ENCODE data around the gene FA2H. TPM values are rescaled to one million over a fixed set of nuclear protein-coding genes. Genes with fewer than 3 reads are reported as not detected.
A peak's percentile ranks its signal among the peaks of the same experiment; 100 is the strongest.

FA2H gene
- total RNA-seq, 2 donors from 2014 or later = 51.0 to 75.7 TPM

DNA sequence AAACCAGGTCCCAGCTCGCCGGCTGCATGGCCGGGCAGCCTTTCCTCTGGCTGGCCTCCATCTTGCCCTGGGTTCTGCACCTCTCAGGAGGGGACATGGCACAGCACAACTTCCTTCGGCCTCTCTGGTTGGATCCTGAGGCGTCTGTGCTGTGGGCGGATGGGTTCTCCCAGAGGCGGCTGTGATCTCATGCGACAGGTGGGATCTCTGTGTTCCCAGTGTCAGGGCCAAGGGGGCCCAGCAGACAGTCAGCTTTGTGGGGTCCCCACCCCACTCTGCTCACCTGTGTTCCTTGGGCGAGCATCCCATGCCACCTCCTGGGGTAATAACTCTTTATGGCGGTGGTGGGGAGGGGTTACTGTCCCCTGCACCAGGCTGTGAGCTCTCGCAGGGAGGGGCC lies 35.8 kb downstream of the FA2H start:
- H3K9me3 ChIP-seq = no peaks in the 10 kb centered on the region
- no peak overlapping the region for H3K4me3 ChIP-seq
- no peaks in the 10 kb centered on the region for H3K36me3 ChIP-seq
- H3K9ac ChIP-seq (ENCODE audit: low read depth in 2 of 2, low read length in 2 of 2) = no peak overlapping the region
- DNase-seq = no peak
- intact Hi-C loops (cut with DNase I) = no loop called here
- H3K27ac ChIP-seq = no peak overlapping the region
- H3K27me3 ChIP-seq = no peaks in the 10 kb centered on the region
- TF ChIP-seq, protein P1, sequence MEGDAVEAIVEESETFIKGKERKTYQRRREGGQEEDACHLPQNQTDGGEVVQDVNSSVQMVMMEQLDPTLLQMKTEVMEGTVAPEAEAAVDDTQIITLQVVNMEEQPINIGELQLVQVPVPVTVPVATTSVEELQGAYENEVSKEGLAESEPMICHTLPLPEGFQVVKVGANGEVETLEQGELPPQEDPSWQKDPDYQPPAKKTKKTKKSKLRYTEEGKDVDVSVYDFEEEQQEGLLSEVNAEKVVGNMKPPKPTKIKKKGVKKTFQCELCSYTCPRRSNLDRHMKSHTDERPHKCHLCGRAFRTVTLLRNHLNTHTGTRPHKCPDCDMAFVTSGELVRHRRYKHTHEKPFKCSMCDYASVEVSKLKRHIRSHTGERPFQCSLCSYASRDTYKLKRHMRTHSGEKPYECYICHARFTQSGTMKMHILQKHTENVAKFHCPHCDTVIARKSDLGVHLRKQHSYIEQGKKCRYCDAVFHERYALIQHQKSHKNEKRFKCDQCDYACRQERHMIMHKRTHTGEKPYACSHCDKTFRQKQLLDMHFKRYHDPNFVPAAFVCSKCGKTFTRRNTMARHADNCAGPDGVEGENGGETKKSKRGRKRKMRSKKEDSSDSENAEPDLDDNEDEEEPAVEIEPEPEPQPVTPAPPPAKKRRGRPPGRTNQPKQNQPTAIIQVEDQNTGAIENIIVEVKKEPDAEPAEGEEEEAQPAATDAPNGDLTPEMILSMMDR (IDR thresholded peaks at IDR 0.05) = no peak
- H3K4me1 ChIP-seq = peaks cover 3% of the 10 kb centered on the region

DNA sequence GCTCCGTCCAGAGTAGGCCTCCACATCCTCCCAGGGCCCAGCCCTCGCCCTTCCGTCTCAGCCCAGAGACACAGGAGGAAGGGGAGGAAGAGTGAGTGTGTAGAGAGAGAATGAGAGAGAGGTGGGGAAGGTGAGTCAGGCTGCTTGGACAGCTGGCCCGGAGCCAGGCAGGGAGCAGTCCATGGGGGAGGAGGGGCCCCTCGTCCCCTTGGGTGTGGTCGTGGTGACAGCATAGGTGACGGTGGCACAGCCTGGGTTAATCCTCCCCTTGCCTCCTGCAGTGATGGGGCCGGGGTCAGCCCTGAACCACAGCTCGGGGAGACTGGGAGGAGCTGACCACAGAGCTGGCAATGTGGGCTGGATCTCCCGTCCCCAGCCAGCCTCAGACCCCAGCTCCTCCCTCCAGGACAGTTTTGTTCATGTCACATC lies 36.5 kb downstream of the FA2H start:
- intact Hi-C loops (cut with DNase I) = no loop called here
- H3K4me3 ChIP-seq = no peak overlapping the region
- peaks cover 3% of the 10 kb centered on the region for H3K4me1 ChIP-seq
- DNase-seq = peak; percentile 46
- H3K9me3 ChIP-seq = no peaks in the 10 kb centered on the region
- no peak overlapping the region for H3K9ac ChIP-seq (ENCODE audit: low read depth in 2 of 2, low read length in 2 of 2)
- no peaks in the 10 kb centered on the region for H3K27me3 ChIP-seq
- TF ChIP-seq, protein P1 (IDR thresholded peaks at IDR 0.05) = no peak
- no peaks in the 10 kb centered on the region for H3K36me3 ChIP-seq
- H3K27ac ChIP-seq = no peak overlapping the region

DNA sequence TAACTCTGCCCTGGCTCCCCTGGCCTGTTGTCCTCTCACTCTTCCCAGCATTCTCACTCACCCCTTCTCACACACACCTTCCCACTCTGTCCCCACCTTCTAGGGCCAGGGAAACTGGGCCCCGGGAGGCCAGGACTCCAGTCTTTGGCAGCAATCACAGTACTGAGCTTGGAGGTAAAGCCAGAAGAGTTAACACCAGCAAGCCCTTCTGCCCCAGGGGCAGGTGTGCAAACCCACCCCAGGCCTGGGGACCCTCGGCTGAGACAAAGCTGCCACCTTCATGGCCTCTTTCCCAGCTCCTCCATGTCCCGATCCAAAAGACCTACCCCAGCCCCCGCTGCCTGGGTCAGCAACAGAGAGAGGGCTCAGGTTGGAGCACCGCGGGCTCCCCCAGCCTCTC lies 37.1 kb downstream of the FA2H start:
- intact Hi-C loops (cut with DNase I) = no loop called here

DNA sequence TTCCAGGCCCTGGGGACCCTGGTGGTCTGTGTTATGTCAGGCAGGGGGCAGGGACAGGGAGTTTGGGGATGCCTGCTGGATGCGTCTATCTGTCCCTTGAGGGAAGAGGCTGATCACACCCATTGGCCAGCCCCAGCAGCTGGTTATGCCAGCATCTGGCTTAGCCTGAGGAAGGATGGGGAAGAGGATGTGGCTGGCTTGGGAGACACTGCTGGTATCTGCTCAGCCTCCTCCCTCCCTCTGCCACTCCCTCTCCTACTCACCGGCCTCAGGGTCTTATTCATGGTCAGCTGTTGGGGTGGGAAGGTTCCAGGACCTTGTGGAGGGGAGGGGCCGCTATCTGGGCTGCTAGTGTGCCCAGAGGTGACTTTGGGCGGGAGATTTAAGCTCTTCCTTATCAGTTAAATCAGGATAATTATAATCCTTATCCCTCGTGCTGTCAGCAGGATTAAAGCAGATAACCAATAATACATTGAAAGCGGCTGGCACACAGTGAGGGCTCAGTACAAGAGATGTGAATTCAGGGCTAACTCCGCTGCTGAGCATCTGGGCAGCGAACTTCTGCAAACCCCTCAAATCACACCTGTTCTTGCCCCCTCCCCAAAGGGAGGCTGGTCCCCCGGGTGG lies 38.0 kb downstream of the FA2H start:
- no peaks in the 10 kb centered on the region for H3K27me3 ChIP-seq
- no peak overlapping the region for H3K4me3 ChIP-seq
- DNase-seq = no peak
- no peaks in the 10 kb centered on the region for H3K9me3 ChIP-seq
- H3K9ac ChIP-seq (ENCODE audit: low read depth in 2 of 2, low read length in 2 of 2) = no peak overlapping the region
- no peaks in the 10 kb centered on the region for H3K36me3 ChIP-seq
- H3K4me1 ChIP-seq = no peaks in the 10 kb centered on the region
- intact Hi-C loops (cut with DNase I) = no loop called here
- no peak overlapping the region for H3K27ac ChIP-seq
- TF ChIP-seq, protein P1 (IDR thresholded peaks at IDR 0.05) = no peak

More for the DNA sequence above, 37.1 kb downstream of the FA2H start:
- Histone ChIP-seq H3K27ac (no peak overlapping the region), H3K36me3 (no peaks in the 10 kb centered on the region), H3K27me3 (no peaks in the 10 kb centered on the region), H3K4me3 (no peak overlapping the region), H3K4me1 (peaks cover 3% of the 10 kb centered on the region), H3K9me3 (no peaks in the 10 kb centered on the region), H3K9ac (ENCODE audit: low read depth in 2 of 2, low read length in 2 of 2) (no peak overlapping the region)
- DNase-seq = no peak
- TF ChIP-seq, protein P1 (IDR thresholded peaks at IDR 0.05) = no peak

DNA sequence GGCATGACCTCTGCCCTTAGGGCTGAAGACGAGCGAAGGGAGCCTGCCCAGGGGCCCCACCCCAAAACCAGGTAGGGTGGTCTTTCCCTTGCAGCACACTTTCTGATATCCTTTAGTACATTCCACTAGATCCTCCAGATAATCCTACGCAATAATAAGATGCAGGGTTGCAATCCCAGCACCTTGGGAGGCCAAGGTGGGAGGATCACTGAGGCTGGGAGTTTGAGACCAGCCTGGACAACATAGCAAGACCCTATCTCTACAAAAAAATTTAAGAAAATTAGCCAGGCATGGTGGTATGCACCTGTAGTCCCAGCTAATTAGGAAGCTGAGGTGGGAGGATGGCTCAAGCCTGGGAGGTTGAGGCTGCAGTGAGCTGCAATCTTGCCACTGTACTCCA lies 39.1 kb downstream of the FA2H start:
- Histone ChIP-seq H3K36me3 (no peaks in the 10 kb centered on the region), H3K4me1 (no peaks in the 10 kb centered on the region), H3K27me3 (no peaks in the 10 kb centered on the region), H3K4me3 (no peak overlapping the region), H3K27ac (no peak overlapping the region), H3K9ac (ENCODE audit: low read depth in 2 of 2, low read length in 2 of 2) (no peak overlapping the region), H3K9me3 (no peaks in the 10 kb centered on the region)
- intact Hi-C loops (cut with DNase I) = no loop called here
- DNase-seq = no peak
- TF ChIP-seq, protein P1 (IDR thresholded peaks at IDR 0.05) = no peak
